MM.1S (cell line): ENCODE measurements around the gene CNNM1.

Experiments used
- CTCF ChIP-seq: fragments of 300-600 bp; sonication (generic); IDR thresholded peaks from 2 replicates; pipeline ENCODE4 v1.5.1; 2016; ENCODE audit warnings: antibody characterized with exemption, low read length, mixed read lengths
- EZH2 ChIP-seq: fragments of 300-600 bp; sonication (generic); optimal IDR thresholded peaks from 2 replicates; pipeline ENCODE3; 2017; ENCODE audit warnings: low read depth, mild to moderate bottlenecking, antibody characterized with exemption, low read length, mixed read lengths
- EZH2phosphoT487 ChIP-seq: fragments of 300-600 bp; sonication (generic); IDR thresholded peaks from 2 replicates; pipeline ENCODE4 v1.6.1; 2018; ENCODE audit warnings: antibody characterized with exemption, low read length

- TF ChIP-seq CTCF (no peak), EZH2 (no peak), EZH2phosphoT487 (no peak)
These were observed 109.7 kb downstream of the CNNM1 start for GRCh38 chr10:99438890-99439289.
